Gastroesophageal sphincter (tissue), 4 donors: ENCODE data around the gene TPCN1. TPM values are rescaled to one million over a fixed set of nuclear protein-coding genes. Genes with fewer than 3 reads are reported as not detected.

ENCODE experiments used
- ATAC-seq: fragments of 150-250 bp; one replicate; pipeline ENCODE4 v1.9.1; 2016; ENCODE audit warnings: mild to moderate bottlenecking, moderate library complexity
- H3K27ac ChIP-seq, 4 donors: fragments of 200-600 bp; sonication (generic) in 3 of 4; 1 replicate in 3 of 4; 2 replicates in 1 of 4; pipeline ENCODE4 v1.5.1; 2016 to 2019
- H3K27me3 ChIP-seq: fragments of 200-600 bp; sonication (generic); one replicate; pipeline ENCODE4 v1.5.1; 2019
- H3K36me3 ChIP-seq, 2 donors: fragments of 200-600 bp; sonication (generic); one replicate each; pipeline ENCODE4 v1.5.1; 2019; ENCODE audit warnings: control low read depth in 1 of 2
- H3K4me1 ChIP-seq, 3 donors: fragments of 200-600 bp; sonication (generic); 1 replicate in 2 of 3; 2 replicates in 1 of 3; pipeline ENCODE4 v1.5.1; 2016 to 2019; ENCODE audit warnings: control low read depth in 2 of 3
- H3K4me3 ChIP-seq, 2 donors: fragments of 200-600 bp; sonication (generic); one replicate each; pipeline ENCODE4 v1.5.1; 2019; ENCODE audit warnings: mild to moderate bottlenecking in 1 of 2, moderate library complexity in 1 of 2
- H3K9me3 ChIP-seq, 3 donors: fragments of 200-600 bp; sonication (generic); one replicate each; pipeline ENCODE4 v1.5.1; 2017 to 2019; ENCODE audit warnings: control low read depth in 2 of 3
- EP300 ChIP-seq: sonication (generic); formaldehyde crosslinking; IDR thresholded peaks from one replicate; pipeline ENCODE4 v1.6.1; 2017; ENCODE audit warnings: antibody characterized with exemption, mild to moderate bottlenecking
- POLR2A ChIP-seq, 2 donors: fragments of 450-650 bp; IDR thresholded peaks; one replicate each; pipeline ENCODE4 v1.6.1; 2017; ENCODE audit warnings: antibody characterized with exemption in 2 of 2, mild to moderate bottlenecking in 2 of 2, moderate library complexity in 1 of 2
- POLR2AphosphoS5 ChIP-seq: sonication (generic); formaldehyde crosslinking; IDR thresholded peaks from one replicate; pipeline ENCODE4 v1.6.1; 2017; ENCODE audit warnings: antibody characterized with exemption
- WGBS, 2 donors: methylation state at CpG; one replicate each; pipeline ENCODE4 v1.1.5; 2018; ENCODE audit warnings: low coverage in 1 of 2; 5-methylcytosine and 5-hydroxymethylcytosine counted together
- total RNA-seq, 4 donors: library from RNA; depleted of rRNA; stranded (reverse); fragments of >200 nt; gene quantifications; one replicate each; pipeline ENCODE4 v1.1.0, GENCODE V29; 2016
- TF ChIP-seq, protein P1 (sequence below), 4 experiments: fragments of 200-600 bp in 2 of 4; fragments of 450-650 bp in 2 of 4; sonication (generic) in 1 of 4; IDR thresholded peaks; one replicate each; pipeline ENCODE4 v1.5.1; 2017 to 2019; ENCODE audit warnings: antibody characterized with exemption in 4 of 4, mild to moderate bottlenecking in 2 of 4, moderate library complexity in 2 of 4

Gene TPCN1
- total RNA-seq, 4 donors from 2014 or later = 24.0 to 47.0 (median 37.3) TPM

DNA sequence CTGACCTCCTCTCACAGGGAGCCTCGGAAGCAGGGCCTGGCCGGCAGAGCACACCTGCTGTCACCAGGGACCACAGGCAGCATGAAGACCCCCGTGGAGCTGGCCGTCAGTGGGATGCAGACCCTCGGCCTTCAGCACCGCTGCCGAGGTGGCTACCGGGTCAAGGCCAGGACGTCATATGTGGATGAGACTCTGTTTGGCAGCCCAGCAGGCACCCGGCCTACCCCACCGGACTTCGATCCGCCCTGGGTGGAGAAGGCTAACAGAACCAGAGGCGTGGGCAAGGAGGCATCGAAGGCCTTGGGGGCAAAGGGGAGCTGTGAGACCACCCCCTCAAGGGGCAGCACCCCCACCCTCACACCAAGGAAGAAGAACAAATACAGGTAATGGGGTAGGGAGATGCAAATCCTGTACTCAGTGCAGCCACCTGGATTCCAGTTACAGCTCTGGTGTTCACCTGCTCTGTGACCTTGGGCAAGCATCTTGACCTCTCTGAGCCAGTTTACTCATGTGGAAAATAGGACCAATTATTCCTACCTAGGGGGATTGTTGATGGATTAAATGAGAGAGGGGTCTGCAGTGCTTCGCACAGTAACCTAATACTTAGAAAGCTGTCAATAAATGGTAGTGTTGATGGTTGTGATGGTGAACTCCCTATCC lies 34.5 kb upstream of the TPCN1 start:
- TF ChIP-seq POLR2A (IDR thresholded peaks at IDR 0.05) (no peak), POLR2AphosphoS5 (no peak), EP300 (no peak)
- TF ChIP-seq, protein P1, sequence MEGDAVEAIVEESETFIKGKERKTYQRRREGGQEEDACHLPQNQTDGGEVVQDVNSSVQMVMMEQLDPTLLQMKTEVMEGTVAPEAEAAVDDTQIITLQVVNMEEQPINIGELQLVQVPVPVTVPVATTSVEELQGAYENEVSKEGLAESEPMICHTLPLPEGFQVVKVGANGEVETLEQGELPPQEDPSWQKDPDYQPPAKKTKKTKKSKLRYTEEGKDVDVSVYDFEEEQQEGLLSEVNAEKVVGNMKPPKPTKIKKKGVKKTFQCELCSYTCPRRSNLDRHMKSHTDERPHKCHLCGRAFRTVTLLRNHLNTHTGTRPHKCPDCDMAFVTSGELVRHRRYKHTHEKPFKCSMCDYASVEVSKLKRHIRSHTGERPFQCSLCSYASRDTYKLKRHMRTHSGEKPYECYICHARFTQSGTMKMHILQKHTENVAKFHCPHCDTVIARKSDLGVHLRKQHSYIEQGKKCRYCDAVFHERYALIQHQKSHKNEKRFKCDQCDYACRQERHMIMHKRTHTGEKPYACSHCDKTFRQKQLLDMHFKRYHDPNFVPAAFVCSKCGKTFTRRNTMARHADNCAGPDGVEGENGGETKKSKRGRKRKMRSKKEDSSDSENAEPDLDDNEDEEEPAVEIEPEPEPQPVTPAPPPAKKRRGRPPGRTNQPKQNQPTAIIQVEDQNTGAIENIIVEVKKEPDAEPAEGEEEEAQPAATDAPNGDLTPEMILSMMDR (IDR thresholded peaks at IDR 0.05) = no peak
- Histone ChIP-seq H3K27ac (peak overlapping the region in 3 of 4 donors; percentile 95 to 98 (median 98)), H3K36me3 (peaks cover 0 to 32% of the 10 kb centered on the region in 2 donors), H3K27me3 (no peaks in the 10 kb centered on the region), H3K4me1 (peaks cover 0 to 50% (median 21%) of the 10 kb centered on the region in 3 donors), H3K4me3 (peak overlapping the region in 1 of 2 donors; percentile 99), H3K9me3 (no peaks in the 10 kb centered on the region)
- 100% methylated on average over 1 of the region's 16 CpGs; no CpG with 5 or more reads in 1 of the 2 donors for WGBS, 2 donors
- no peak for ATAC-seq

DNA sequence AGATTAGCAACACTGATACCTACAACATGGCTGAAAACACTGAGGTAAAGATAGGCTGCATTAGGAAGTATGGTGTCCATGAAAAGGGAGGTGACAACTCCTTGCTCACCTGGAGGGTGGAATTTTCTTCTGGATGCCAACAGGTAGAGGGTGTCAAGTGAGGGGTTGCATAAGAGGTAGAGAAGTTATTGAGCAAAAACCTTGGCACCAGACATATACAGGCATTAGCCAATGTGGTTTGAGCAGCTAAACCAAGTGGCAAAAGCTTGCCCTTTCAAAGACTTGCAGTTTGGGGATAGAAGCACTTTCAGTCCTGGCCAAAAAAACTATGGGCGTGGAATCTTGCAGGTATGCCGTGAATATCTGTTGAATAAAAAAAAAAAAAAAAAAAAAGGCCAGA lies 31.9 kb upstream of the TPCN1 start:
- Histone ChIP-seq H3K27ac (no peak overlapping the region), H3K9me3 (no peaks in the 10 kb centered on the region), H3K36me3 (peaks cover 0 to 39% of the 10 kb centered on the region in 2 donors), H3K27me3 (no peaks in the 10 kb centered on the region), H3K4me3 (no peak overlapping the region), H3K4me1 (peaks cover 0 to 44% (median 14%) of the 10 kb centered on the region in 3 donors)
- 80% methylated on average over 1 of the region's 2 CpGs; no CpG with 5 or more reads in 1 of the 2 donors for WGBS, 2 donors
- no peak for TF ChIP-seq EP300
- TF ChIP-seq, protein P1 (IDR thresholded peaks at IDR 0.05) = no peak
- TF ChIP-seq POLR2AphosphoS5 = no peak
- no peak for TF ChIP-seq POLR2A (IDR thresholded peaks at IDR 0.05)
- no peak for ATAC-seq

DNA sequence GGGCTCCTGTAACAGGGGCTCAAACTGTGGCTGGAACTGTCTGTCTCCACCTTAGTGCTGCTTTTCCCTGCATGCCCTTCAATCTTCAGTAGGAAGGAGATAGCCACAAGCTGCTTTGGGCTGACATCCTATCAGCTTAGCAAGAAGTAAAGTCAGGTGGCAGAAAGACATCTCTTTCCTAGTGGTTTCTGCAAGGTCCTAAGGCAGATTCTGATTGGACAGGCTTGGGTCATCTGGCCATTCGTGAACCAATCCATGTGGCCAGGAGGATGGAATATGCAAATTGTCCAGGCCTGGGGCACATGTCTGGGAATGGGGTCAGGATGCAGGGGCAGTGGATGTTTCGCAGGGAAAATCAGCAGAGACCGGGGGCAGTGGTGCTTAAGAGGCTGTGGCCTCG lies 30.5 kb upstream of the TPCN1 start:
- H3K4me1 ChIP-seq = peaks cover 0 to 49% (median 12%) of the 10 kb centered on the region in 3 donors
- TF ChIP-seq, protein P1 (IDR thresholded peaks at IDR 0.05) = no peak
- TF ChIP-seq EP300 = no peak
- TF ChIP-seq POLR2A (IDR thresholded peaks at IDR 0.05) = no peak
- TF ChIP-seq POLR2AphosphoS5 = no peak
- H3K27me3 ChIP-seq = no peaks in the 10 kb centered on the region
- no peak overlapping the region for H3K4me3 ChIP-seq
- H3K27ac ChIP-seq = no peak overlapping the region
- H3K9me3 ChIP-seq = no peaks in the 10 kb centered on the region
- WGBS, 2 donors = 80% methylated on average over 1 of the region's 4 CpGs; no CpG with 5 or more reads in 1 of the 2 donors
- ATAC-seq = no peak
- H3K36me3 ChIP-seq = peaks cover 0 to 39% of the 10 kb centered on the region in 2 donors

DNA sequence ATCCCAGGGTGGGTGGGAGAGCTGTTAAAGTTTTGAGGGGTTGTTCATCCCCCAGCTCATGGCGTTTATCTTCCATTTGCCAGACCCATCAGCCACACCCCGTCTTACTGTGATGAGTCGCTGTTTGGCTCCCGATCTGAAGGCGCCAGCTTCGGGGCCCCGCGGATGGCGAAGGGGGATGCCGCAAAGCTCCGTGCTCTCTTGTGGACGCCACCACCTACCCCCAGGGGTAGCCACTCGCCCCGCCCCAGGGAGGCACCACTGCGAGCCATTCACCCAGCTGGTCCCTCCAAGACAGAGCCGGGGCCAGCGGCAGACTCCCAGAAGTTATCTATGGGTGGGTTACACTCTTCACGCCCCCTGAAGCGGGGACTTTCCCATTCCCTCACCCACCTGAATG lies 30.0 kb upstream of the TPCN1 start:
- ATAC-seq = no peak

More for the DNA sequence above, 30.0 kb upstream of the TPCN1 start:
- H3K4me3 ChIP-seq = no peak overlapping the region
- H3K27ac ChIP-seq = no peak overlapping the region
- H3K9me3 ChIP-seq = no peaks in the 10 kb centered on the region
- H3K4me1 ChIP-seq = peaks cover 0 to 44% (median 12%) of the 10 kb centered on the region in 3 donors
- no peaks in the 10 kb centered on the region for H3K27me3 ChIP-seq
- TF ChIP-seq POLR2A (IDR thresholded peaks at IDR 0.05) (no peak), EP300 (no peak), POLR2AphosphoS5 (no peak)
- TF ChIP-seq, protein P1 (IDR thresholded peaks at IDR 0.05) = no peak
- 100% methylated on average over 2 of the region's 19 CpGs; no CpG with 5 or more reads in 1 of the 2 donors for WGBS, 2 donors
- H3K36me3 ChIP-seq = peaks cover 0 to 39% of the 10 kb centered on the region in 2 donors
